Tibial nerve (tissue), 4 donors: ENCODE results near the gene IL20RA.

Experiments
- CTCF ChIP-seq, 5 experiments: fragments of 200-600 bp in 3 of 5; fragments of 450-650 bp in 2 of 5; sonication (generic) in 3 of 5; IDR thresholded peaks; one replicate each; pipeline ENCODE4 v1.5.1; 2016 to 2019; ENCODE audit warnings: antibody characterized with exemption in 5 of 5, mild to moderate bottlenecking in 3 of 5, moderate library complexity in 2 of 5
- EP300 ChIP-seq, 2 donors: sonication (generic); formaldehyde crosslinking; IDR thresholded peaks; one replicate each; pipeline ENCODE4 v1.6.1; 2017; ENCODE audit warnings: antibody characterized with exemption in 2 of 2, mild to moderate bottlenecking in 1 of 2

GRCh38 chr6:137005073-137005472 is 39.7 kb downstream of the IL20RA start:
- no peak for TF ChIP-seq CTCF (IDR thresholded peaks at IDR 0.05)
- no peak for TF ChIP-seq EP300 (IDR thresholded peaks at IDR 0.05)
